C4-2B (cell line): ENCODE measurements around the gene WRAP73.

ENCODE experiments used
- ZFX ChIP-seq: fragments of 450-650 bp; IDR thresholded peaks from 2 replicates; pipeline ENCODE4 v1.6.1; 2017
- TF ChIP-seq, protein P1 (sequence below): fragments of 450-650 bp; conservative IDR thresholded peaks from 2 replicates; pipeline ENCODE4 v1.5.1; 2017; ENCODE audit warnings: mild to moderate bottlenecking

DNA sequence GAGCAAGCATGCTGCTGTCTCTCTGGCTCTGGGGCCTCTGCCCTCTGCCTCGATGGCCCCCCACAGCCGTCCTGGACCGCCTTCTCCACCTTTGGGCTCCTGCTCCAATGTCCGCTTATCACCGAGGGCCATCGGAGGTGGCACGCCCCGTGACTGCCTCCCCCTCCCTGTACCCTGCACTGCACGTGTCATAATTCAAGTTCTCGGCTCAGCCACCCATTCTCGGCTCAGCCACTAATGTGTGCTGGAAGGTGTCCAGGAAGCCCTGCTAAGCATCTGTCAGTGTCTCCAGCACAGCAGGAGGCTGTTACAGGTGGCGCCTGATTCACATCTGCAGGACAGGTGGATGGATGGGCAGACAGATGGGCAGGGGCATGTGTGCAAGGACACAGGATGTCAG, 47.9 kb upstream of the WRAP73 start:
- TF ChIP-seq, protein P1, sequence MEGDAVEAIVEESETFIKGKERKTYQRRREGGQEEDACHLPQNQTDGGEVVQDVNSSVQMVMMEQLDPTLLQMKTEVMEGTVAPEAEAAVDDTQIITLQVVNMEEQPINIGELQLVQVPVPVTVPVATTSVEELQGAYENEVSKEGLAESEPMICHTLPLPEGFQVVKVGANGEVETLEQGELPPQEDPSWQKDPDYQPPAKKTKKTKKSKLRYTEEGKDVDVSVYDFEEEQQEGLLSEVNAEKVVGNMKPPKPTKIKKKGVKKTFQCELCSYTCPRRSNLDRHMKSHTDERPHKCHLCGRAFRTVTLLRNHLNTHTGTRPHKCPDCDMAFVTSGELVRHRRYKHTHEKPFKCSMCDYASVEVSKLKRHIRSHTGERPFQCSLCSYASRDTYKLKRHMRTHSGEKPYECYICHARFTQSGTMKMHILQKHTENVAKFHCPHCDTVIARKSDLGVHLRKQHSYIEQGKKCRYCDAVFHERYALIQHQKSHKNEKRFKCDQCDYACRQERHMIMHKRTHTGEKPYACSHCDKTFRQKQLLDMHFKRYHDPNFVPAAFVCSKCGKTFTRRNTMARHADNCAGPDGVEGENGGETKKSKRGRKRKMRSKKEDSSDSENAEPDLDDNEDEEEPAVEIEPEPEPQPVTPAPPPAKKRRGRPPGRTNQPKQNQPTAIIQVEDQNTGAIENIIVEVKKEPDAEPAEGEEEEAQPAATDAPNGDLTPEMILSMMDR: no peak
- TF ChIP-seq ZFX: no peak
